ENCODE measurements around the gene RAD51B. TPM values are rescaled to one million over a fixed set of nuclear protein-coding genes. Genes with fewer than 3 reads are reported as not detected.

Gene RAD51B
- total and polyA plus RNA-seq, 9 donors: 21.6 to 70.1 (median 35.1) TPM

GRCh38 chr14:68756734-68757133 is 937.2 kb downstream of the RAD51B start:
- H3K27ac ChIP-seq: no peak overlapping the region
- H3K4me1 ChIP-seq (ENCODE audit: insufficient read depth): peaks cover 32% of the 10 kb centered on the region
- intact Hi-C loops (cut with DNase I): loop anchor here in 1 of 4 donors (5.0 kb wide), 1 partner anchor 69 kb away; no protein-coding TSS in a partner anchor
- no peaks in the 10 kb centered on the region for H3K9me3 ChIP-seq
- whole genome bisulfite sequencing, 3 donors: 91 to 97% (median 96%) methylated on average over 6 of the region's 6 CpGs
- H3K36me3 ChIP-seq: no peaks in the 10 kb centered on the region
- TF ChIP-seq POLR2A (IDR thresholded peaks at IDR 0.05): no peak
- no peak for TF ChIP-seq CTCF (IDR thresholded peaks at IDR 0.05)
- no peak for TF ChIP-seq EP300 (IDR thresholded peaks at IDR 0.05)
- DNase-seq: peak in 1 of 5 donors; percentile 24
- no peak overlapping the region for H3K4me3 ChIP-seq
- H3K27me3 ChIP-seq: no peaks in the 10 kb centered on the region

GRCh38 chr14:68757618-68758081 is 938.1 kb downstream of the RAD51B start:
- Histone ChIP-seq H3K9me3 (no peaks in the 10 kb centered on the region), H3K27ac (no peak overlapping the region), H3K4me1 (ENCODE audit: insufficient read depth) (peaks cover 35% of the 10 kb centered on the region), H3K27me3 (no peaks in the 10 kb centered on the region), H3K4me3 (no peak overlapping the region), H3K36me3 (no peaks in the 10 kb centered on the region)
- 64 to 71% (median 65%) methylated on average over 4 of the region's 4 CpGs for WGBS, 3 donors
- DNase-seq: peak in 1 of 5 donors; percentile 21
- TF ChIP-seq CTCF (IDR thresholded peaks at IDR 0.05) (no peak), EP300 (IDR thresholded peaks at IDR 0.05) (no peak), POLR2A (IDR thresholded peaks at IDR 0.05) (no peak)
- intact Hi-C loops (cut with DNase I): loop anchor here in 1 of 4 donors (5.0 kb wide), 1 partner anchor 70 kb away; no protein-coding TSS in a partner anchor

- 49 to 69% (median 55%) methylated on average over 3 of the region's 3 CpGs for WGBS, 3 donors
- Histone ChIP-seq H3K4me1 (ENCODE audit: insufficient read depth) (peaks cover 37% of the 10 kb centered on the region), H3K4me3 (no peak overlapping the region), H3K27ac (no peak overlapping the region), H3K36me3 (no peaks in the 10 kb centered on the region), H3K9me3 (no peaks in the 10 kb centered on the region), H3K27me3 (no peaks in the 10 kb centered on the region)
- TF ChIP-seq EP300 (IDR thresholded peaks at IDR 0.05) (no peak), CTCF (IDR thresholded peaks at IDR 0.05) (no peak), POLR2A (IDR thresholded peaks at IDR 0.05) (no peak)
- intact Hi-C loops (cut with DNase I): loop anchor here in 1 of 4 donors (5.0 kb wide), 1 partner anchor 71 kb away; no protein-coding TSS in a partner anchor
- no peak for DNase-seq
These were observed 938.7 kb downstream of the RAD51B start for GRCh38 chr14:68758301-68758700.

- no peak for TF ChIP-seq EP300 (IDR thresholded peaks at IDR 0.05)
- no peak for TF ChIP-seq POLR2A (IDR thresholded peaks at IDR 0.05)
- TF ChIP-seq CTCF (IDR thresholded peaks at IDR 0.05): no peak
- DNase-seq: no peak
- H3K4me3 ChIP-seq: no peak overlapping the region
- no peaks in the 10 kb centered on the region for H3K27me3 ChIP-seq
- peaks cover 42% of the 10 kb centered on the region for H3K4me1 ChIP-seq (ENCODE audit: insufficient read depth)
- intact Hi-C loops (cut with DNase I): loop anchor here in 1 of 4 donors (5.0 kb wide), 1 partner anchor 72 kb away; no protein-coding TSS in a partner anchor
- no peak overlapping the region for H3K27ac ChIP-seq
- H3K9me3 ChIP-seq: no peaks in the 10 kb centered on the region
- 95 to 96% (median 95%) methylated on average over 8 of the region's 8 CpGs for WGBS, 3 donors
- H3K36me3 ChIP-seq: no peaks in the 10 kb centered on the region
These were observed 939.5 kb downstream of the RAD51B start for GRCh38 chr14:68759017-68759560.

Measured in ovary (tissue), 9 donors.